ENCODE results near the gene RAB18.
"Not testable (repeated sequence)": the region's sequence is repeated elsewhere in the genome, so short reads cannot be mapped to it uniquely, and the experiment has no call there.

Gene RAB18

DNA sequence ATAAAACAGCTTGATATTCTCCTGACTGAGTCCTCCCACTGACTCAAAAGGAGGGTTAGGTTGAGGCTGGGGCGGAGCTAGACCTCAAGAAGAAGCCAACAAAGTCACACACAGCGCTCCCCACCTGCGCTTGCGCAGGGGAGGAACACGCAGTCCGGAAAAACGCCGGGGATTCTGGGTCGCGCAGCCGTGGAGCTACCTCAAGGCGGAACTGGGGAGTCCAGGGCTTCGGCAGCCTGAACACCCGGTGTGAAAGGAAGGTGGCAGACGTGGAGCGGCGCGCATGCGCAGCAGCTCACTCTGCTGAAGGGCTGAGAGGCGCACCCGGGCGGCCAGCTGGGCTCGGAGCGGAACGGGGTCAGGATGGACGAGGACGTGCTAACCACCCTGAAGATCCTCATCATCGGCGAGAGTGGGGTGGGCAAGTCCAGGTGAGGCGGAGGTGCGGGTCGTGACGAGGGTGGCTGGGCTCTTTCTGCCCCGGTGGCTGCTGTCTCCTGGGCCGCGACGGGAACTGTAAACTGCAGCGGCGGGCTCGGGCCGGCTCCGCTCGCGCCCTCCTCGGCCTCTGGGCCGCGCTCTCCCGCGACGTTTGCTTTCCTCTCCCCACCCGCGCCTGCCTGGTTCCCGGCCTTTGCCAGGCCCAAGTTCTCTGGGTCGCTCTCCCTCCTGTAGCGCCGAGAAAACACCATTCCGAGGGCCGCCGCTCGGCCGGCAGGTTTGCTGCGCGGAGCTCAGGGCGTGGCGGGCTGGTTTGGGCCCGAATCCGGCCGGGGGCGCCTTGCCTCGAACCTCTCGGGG lies at the start of gene RAB18:
Gene RAB18, plus strand, starts transcription at position 298 of the 801 bp plus-strand sequence. Its CDS starts 66 bp downstream, at position 364.
- peak; percentile 95 to 98 for DNase-seq (ENCODE audit: low read depth in 2 of 2)

GRCh38 chr10:27454837-27455236 lies 49.3 kb upstream of the RAB18 start:
- DNase-seq (ENCODE audit: low read depth in 2 of 2): no peak

DNA sequence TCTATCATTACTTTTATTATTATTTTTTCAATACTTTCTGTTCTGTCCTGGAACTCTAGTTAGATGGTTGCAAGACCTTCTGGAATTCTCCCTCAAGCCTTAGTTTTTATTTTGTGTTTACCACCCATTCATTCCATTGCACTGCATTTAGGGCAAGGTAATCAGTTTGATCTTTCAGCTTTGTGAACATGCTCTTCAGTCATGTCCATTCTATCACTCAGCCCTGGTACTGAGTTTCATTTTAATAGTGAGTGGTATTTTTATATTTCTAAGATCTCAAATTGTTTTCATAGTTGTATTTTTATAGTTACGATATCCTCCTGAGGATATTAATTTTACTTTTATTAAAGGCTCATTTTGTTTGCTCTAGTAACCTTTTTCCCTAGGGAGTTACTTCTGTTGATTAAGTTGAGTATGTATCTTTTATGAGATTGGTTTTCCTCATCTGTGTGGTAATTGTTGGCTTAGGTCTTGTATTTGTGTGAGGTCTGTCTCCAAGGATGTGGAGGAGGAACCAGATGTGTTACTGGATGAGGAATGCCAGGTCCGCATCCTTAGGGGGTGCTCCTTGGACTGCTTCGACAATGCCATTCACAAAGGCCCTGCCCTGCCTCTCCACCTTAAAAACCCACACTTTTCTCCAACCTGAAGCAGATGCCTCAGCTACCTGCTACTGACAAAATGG lies 46.7 kb upstream of the RAB18 start:
- no peak for DNase-seq (ENCODE audit: low read depth in 2 of 2)

DNA sequence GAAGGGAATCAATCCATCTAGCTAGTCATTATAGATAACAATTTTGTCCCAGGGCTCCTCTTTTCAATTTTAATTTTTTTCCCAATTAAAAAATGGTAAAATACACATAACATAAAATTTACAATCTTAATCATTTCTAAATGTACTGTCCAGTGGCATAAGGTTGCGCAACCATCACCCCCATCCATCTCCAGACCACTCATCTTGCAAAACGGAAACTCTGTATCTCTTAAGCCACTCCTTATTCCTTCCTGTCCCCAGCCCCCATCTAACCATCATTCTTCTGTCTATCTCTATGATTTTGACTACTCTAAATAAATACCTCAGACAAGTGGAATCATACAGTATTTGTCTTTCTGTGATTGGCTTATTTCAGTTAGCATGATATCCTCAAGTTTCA lies 46.1 kb upstream of the RAB18 start:
- no peak for DNase-seq (ENCODE audit: low read depth in 2 of 2)

- no peak for DNase-seq (ENCODE audit: low read depth in 2 of 2)
These were observed 42.8 kb upstream of the RAB18 start for GRCh38 chr10:27461312-27461711.

DNA sequence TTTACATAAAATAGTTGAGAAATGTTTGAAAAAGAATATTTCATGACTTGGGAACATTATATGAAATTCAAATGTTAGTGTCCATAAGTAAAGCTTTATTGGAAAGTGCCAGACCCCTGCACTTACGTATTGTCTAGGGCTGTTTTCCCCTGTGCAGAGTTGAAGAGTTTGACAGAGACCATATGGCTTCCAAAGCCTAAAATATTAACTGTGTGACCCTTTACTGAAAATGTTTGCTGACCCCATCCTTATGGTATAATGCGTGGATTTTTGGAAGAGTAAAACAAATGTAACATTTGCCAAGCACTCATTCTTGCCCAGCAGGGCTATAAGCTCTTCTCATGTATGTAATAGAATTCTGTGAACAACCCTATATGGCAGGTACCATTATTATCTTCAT lies 40.1 kb upstream of the RAB18 start:
- DNase-seq (ENCODE audit: low read depth in 2 of 2): no peak

- no peak for DNase-seq (ENCODE audit: low read depth in 2 of 2)
These were observed 39.1 kb upstream of the RAB18 start for GRCh38 chr10:27464993-27465392.

- DNase-seq (ENCODE audit: low read depth in 2 of 2): not testable (repeated sequence)
These were observed 38.5 kb upstream of the RAB18 start for GRCh38 chr10:27465596-27465995.

- no peak for DNase-seq (ENCODE audit: low read depth in 2 of 2)
These were observed 33.2 kb upstream of the RAB18 start for GRCh38 chr10:27470885-27471284.

DNA sequence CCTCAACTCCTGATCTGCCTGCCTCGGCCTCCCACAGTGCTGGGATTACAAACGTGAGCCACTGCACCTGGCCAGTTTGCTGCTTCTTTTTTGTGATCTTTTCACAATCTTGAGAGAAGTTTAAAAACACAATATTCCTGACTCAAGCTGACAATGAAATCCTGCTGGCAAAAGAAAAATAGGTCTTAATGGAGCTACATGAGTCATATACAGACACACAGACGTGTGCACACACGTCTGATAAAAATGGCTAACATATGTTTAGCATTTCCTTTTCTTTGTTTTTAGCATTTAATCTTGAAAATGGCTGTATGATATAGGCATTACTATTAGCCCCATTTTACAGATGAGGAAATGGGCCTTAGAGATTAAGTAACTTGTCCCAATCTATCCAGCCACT lies 29.4 kb upstream of the RAB18 start:
- DNase-seq (ENCODE audit: low read depth in 2 of 2): no peak

DNA sequence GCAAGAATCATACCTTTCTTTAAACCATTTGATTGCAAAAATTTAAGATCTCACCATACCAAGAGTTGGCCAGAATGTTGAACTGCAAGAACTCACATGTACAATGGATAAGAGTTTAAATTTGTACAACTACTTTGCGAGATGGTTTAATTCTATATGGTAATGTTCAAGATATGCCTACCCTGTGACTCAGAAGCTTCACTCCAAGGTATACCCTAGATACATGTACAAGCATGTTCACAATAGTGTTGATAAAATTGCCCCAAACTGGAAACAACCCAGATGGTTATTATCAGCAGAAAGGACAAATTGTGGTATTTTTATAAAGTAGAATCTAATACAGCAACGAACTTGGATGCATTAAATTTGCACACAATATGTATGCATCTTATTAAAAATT lies 25.1 kb upstream of the RAB18 start:
- DNase-seq (ENCODE audit: low read depth in 2 of 2): no peak

GRCh38 chr10:27481486-27481885 lies 22.6 kb upstream of the RAB18 start:
- no peak for DNase-seq (ENCODE audit: low read depth in 2 of 2)

DNA sequence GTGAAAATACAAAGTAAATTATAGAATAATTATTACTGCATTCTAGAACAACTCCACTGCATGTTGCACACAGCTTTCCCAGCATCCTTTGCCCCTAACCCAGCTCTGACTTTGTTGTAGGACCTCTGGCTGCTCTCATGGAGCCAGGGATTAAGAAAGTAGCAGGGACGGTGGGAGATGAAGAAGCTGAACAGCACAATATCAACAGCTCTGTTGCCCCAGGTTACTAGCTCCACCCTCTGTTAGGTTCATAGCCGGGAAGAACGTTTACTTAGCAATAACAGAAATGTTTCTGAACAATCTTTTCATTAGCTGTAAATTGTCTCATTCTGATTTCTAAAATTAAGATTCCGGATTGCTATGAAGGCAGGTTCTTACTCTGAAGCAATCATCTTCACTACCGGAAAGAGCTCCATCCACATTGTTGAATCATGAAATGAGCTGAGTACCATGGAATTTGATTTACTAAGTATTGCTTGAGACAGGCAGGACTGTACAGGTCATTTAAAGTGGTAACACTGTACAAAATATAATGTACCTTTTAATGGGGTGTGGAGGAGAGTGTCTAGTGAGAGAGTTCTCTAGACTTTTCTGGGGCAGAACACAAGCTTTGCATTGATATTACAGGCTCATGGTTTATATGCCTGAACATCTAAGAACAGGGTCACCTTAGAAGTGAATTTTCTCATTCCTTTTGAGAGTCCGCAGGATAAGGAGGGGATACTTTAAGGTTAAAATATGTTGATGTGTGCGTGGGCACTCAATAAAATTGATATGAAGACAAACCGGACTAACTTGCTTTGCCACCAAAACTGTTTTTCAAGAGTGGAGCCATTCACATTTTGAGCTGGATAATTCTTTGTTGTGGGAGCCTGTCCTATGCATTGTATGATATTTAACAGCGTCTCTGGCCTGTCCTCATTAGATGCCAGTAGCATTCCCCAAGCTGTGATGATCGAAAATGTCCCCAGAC lies 20.8 kb upstream of the RAB18 start:
- DNase-seq (ENCODE audit: low read depth in 2 of 2): no peak

DNA sequence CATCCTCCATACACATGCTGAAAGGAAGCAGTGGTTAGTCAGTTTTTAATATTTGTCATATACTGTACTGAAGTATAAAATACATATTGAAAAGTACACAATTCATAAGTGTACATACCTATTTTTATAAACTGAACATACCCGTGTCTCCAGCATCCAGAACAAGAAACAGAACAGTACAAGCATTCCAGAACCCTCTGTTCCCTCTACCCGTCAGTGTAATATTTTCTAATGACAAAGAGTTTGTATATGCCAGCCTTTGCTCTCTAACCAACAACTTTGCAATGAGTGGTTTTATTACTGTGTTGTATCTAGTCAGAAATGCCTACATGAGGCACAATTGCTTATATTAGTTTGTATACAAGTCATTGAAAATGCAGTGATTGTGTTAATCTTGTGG lies 18.7 kb upstream of the RAB18 start:
- DNase-seq (ENCODE audit: low read depth in 2 of 2): no peak

GRCh38 chr10:27485986-27486385 lies 18.1 kb upstream of the RAB18 start:
- DNase-seq (ENCODE audit: low read depth in 2 of 2): no peak

- DNase-seq (ENCODE audit: low read depth in 2 of 2): no peak
These were observed 13.3 kb upstream of the RAB18 start for GRCh38 chr10:27490807-27491206.

GRCh38 chr10:27494116-27494805 lies 9.8 kb upstream of the RAB18 start:
- DNase-seq (ENCODE audit: low read depth in 2 of 2): no peak

DNA sequence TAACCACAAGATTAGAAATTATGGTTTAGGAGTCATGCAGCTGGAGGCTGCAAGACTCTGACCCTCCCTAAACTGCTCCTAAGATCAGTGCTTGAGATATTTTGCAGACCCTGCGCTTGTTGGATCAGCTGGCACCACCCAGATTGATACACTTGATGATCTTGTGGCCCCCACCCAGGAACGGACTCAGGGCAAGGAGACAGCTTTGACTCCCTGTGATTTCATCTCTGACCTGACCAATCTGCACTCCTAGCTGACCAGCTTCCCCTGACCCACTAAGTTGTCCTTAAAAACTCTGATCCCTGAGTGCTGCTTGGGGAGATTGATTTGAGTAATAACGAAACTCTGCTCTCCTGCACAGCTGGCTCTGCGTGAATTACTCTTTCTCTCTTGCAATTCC lies 8.0 kb upstream of the RAB18 start:
- DNase-seq (ENCODE audit: low read depth in 2 of 2): no peak

GRCh38 chr10:27500096-27500495 lies 4.0 kb upstream of the RAB18 start:
- no peak for DNase-seq (ENCODE audit: low read depth in 2 of 2)

- no peak for DNase-seq (ENCODE audit: low read depth in 2 of 2)
These were observed 3.2 kb upstream of the RAB18 start for GRCh38 chr10:27500886-27501285.

GRCh38 chr10:27503498-27504006 lies 552 bp upstream of the RAB18 start:
- DNase-seq (ENCODE audit: low read depth in 2 of 2): no peak
